ENCODE measurements around the gene HDAC4.
A peak's percentile ranks its signal among the peaks of the same experiment; 100 is the strongest.

The HDAC4 gene

DNA sequence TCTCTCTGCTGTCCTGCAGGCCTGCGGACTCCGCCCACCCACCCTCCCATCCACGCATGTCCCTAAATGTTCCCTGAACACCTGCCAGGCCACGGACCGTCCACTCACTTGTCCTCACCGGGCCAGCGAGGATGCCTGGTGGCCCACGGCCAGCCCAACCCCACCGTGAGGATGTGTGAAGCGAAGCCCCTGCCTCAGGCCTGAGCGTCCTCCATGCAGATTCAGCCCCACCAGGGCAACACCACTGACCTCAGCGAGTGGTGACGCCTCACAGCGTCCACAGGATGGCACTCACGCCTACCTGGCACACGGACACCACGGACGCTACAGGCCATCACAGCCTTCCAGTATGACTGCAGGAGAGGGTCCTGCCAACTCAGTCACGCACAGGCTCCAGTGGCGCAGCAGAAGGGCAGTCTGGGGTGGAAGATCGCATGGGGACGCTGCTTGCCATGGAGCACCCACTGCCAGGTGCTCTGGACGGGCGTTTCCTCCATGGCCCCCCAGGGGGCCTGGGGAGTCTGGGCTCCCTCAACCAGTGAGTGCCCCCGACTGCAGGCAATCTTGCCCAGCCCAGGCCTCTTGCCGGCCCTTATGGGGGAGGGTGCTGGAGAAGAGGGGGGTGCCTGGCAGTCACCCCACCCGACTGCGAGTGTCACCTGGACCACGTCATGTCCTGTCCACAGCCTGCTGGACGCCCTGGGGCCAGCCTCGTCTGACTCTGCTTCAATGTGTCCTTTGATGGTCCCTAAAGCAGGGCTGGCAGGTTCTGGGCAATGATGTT lies 25.4 kb downstream of the HDAC4 start:
- TF ChIP-seq, protein P1, sequence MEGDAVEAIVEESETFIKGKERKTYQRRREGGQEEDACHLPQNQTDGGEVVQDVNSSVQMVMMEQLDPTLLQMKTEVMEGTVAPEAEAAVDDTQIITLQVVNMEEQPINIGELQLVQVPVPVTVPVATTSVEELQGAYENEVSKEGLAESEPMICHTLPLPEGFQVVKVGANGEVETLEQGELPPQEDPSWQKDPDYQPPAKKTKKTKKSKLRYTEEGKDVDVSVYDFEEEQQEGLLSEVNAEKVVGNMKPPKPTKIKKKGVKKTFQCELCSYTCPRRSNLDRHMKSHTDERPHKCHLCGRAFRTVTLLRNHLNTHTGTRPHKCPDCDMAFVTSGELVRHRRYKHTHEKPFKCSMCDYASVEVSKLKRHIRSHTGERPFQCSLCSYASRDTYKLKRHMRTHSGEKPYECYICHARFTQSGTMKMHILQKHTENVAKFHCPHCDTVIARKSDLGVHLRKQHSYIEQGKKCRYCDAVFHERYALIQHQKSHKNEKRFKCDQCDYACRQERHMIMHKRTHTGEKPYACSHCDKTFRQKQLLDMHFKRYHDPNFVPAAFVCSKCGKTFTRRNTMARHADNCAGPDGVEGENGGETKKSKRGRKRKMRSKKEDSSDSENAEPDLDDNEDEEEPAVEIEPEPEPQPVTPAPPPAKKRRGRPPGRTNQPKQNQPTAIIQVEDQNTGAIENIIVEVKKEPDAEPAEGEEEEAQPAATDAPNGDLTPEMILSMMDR (conservative IDR thresholded peaks at IDR 0.05; ENCODE audit: control insufficient read depth, insufficient read depth, low read depth, low read length), result peak; percentile 3
- DNase-seq (ENCODE audit: low read depth), result no peak
- H3K4me3 ChIP-seq (ENCODE audit: control insufficient read depth, low read depth, low read length), result no peak overlapping the region

DNA sequence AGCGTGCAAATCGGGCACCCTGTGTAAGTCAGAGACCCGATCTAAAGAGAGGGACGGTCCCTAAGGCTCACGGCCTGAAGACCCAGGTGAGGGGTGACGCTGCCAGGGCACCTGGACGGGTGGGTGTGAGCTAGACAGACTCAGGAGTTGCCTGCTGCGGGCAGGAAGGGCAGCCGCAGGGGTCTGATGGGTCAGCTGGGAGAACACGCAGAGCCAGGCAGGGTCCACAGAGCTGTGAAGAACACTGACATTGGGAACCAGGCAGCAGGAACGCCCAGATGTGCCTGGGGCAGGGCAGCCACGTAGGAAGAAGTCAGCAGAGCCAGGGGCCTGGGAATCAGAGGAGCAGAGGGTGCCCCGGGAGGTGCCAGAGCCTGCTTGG lies 25.9 kb downstream of the HDAC4 start:
- no peak overlapping the region for H3K4me3 ChIP-seq (ENCODE audit: control insufficient read depth, low read depth, low read length)
- TF ChIP-seq, protein P1 (conservative IDR thresholded peaks at IDR 0.05; ENCODE audit: control insufficient read depth, insufficient read depth, low read depth, low read length), result no peak
- no peak for DNase-seq (ENCODE audit: low read depth)

DNA sequence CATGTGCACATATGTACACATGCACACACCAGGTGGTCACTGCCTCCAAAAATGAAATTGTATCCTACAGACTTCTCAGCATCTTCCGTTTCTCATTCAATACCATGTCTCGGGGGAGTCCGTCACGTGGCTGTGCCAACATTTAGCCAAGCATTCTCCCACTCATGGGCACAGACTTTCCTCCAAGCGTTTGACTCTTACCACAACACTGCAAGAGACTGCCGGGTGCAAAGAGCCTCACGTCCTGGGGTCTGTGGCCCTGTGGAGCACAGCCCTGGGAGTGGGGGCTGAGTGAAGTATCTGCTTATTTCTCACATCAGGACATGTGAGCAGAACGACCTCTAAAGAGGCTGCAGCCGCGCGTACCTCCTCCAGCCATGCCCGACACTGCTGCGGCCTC lies 28.0 kb downstream of the HDAC4 start:
- TF ChIP-seq, protein P1 (conservative IDR thresholded peaks at IDR 0.05; ENCODE audit: control insufficient read depth, insufficient read depth, low read depth, low read length), result no peak
- no peak overlapping the region for H3K4me3 ChIP-seq (ENCODE audit: control insufficient read depth, low read depth, low read length)
- no peak for DNase-seq (ENCODE audit: low read depth)

DNA sequence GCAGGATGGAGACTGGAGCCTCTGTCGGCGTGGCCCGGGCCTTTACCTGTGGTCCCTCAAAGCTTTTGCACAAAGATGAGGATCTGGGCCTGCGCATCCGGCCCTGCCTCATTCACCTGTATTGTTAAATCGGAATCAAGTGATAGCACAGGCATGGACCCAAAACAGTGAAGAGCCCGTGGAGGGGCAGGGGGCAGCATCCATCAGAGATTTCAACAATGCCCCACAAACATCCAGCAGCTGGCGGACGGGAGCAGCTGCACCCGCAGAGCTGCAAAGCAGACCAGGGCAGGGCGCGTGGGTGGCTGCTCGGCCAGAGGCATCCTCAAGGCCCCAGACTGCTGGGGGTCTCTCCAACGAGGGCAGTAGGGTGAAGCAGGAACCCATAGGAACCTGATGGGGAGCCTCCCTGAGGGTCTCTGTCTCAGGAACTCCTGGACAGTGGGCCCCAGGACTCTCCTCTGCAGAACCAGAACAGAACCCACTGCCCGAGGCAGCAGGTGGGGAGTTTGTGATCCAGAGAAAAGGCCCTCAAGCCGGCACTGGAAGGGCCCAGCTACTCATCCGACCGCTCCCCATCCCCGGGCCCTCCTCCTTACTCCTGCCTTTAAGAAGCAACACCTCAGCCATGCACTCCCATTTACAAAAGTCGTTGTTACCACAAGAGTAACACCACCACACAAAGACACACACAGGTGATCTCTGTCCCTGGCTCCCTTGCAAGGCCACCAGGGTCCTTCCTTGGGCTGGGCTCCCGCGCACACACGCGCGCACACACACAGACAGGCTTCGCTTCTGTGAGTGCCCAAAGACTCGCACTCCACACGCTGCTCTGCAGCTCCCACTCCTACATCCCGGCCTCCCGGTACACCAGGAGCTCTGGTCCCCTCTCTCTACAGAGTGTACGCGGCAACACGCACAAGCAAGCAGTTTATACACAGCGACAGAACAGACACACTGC lies 28.8 kb downstream of the HDAC4 start:
- DNase-seq (ENCODE audit: low read depth), result no peak
- TF ChIP-seq, protein P1 (conservative IDR thresholded peaks at IDR 0.05; ENCODE audit: control insufficient read depth, insufficient read depth, low read depth, low read length), result no peak
- H3K4me3 ChIP-seq (ENCODE audit: control insufficient read depth, low read depth, low read length), result no peak overlapping the region

DNA sequence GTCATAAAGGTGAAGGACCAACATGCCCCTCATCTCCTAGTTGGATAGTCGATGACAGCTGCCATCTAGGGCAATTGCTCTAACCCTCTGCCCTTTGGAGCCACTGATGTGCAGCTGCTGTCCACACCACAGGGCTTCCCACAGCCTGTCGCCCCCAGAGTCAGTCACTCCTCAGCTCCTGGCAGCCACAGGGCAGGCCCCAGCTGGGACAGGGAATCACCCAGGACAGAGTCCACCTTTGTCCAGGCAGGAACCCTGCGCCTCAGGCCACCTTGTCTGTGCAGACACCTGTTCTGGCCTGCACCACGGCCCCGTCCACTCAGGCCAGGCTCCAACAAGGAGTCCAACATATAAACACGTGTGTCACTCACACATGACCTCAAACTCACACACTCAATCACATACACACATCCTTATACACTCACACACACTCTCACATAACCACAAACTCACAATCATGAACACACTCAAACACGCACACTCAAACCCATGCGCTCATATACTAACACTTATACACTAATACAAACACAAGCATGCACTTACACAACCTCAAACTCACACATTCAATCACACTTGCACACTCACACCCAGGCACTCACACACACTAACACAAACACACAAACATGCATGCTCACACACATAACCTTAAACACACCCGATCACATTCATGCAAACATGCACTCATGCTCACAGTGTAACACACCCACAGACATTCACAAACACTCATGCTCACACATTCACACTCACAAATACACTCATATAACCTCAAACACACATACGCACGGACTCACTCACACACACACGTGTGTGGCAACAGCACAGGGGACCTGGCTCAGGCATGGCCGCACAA lies 29.7 kb downstream of the HDAC4 start:
- DNase-seq (ENCODE audit: low read depth), result no peak
- H3K4me3 ChIP-seq (ENCODE audit: control insufficient read depth, low read depth, low read length), result no peak overlapping the region
- TF ChIP-seq, protein P1 (conservative IDR thresholded peaks at IDR 0.05; ENCODE audit: control insufficient read depth, insufficient read depth, low read depth, low read length), result no peak

DNA sequence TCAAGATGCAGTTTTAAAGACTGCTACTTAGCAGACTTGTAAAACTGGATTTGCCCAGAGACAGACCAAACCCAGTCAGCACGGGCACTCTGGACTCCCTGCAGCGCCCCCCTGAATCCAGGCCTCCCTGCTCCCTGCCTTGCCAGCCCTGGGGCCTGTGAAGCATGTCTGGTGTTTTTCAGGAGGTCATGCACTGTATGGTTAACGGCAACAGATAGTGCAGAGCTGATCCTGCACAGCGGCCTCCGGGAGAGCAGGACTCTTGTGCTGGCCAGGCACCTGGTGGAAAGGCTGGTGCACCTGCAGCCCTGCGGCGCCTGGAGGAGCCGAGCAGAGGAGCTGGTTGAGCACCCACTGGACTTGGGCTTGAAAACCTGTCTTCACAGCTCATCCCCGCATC lies 30.4 kb downstream of the HDAC4 start:
- no peak overlapping the region for H3K4me3 ChIP-seq (ENCODE audit: control insufficient read depth, low read depth, low read length)
- TF ChIP-seq, protein P1 (conservative IDR thresholded peaks at IDR 0.05; ENCODE audit: control insufficient read depth, insufficient read depth, low read depth, low read length), result no peak
- DNase-seq (ENCODE audit: low read depth), result no peak

Measured in fibroblast of mammary gland (primary cell).